Thoracic aorta (tissue), 2 donors: ENCODE measurements around the gene MS4A10. TPM values are rescaled to one million over a fixed set of nuclear protein-coding genes. Genes with fewer than 3 reads are reported as not detected.
A peak's percentile ranks its signal among the peaks of the same experiment; 100 is the strongest.

Source experiments
- ATAC-seq: fragments of 150-250 bp; one replicate; pipeline ENCODE4 v1.8.0; 2017; ENCODE audit warnings: low read depth; ENCODE audit not compliant: insufficient number of reproducible peaks, low FRiP score
- DNase-seq: peaks from one replicate; pipeline ENCODE4 v3.0.0-alpha.2; 2020; ENCODE audit warnings: low spot score
- H3K27ac ChIP-seq, 2 donors: fragments of 200-600 bp; sonication (generic); 1 replicate in 1 of 2; 2 replicates in 1 of 2; pipeline ENCODE4 v1.5.1; 2016; ENCODE audit warnings: mild to moderate bottlenecking in 2 of 2, moderate library complexity in 2 of 2
- H3K27me3 ChIP-seq: fragments of 200-600 bp; sonication (generic); replicated peaks from 2 replicates; pipeline ENCODE4 v1.6.0; 2016; ENCODE audit warnings: mild to moderate bottlenecking; ENCODE audit not compliant: insufficient read depth
- H3K36me3 ChIP-seq: fragments of 200-600 bp; sonication (generic); one replicate; pipeline ENCODE4 v1.5.1; 2016
- H3K4me1 ChIP-seq, 2 donors: fragments of 200-600 bp; sonication (generic); 1 replicate in 1 of 2; 2 replicates in 1 of 2; pipeline versions ENCODE4 v1.5.1 to v1.6.0; 2016; ENCODE audit warnings: low read depth in 2 of 2, mild to moderate bottlenecking in 1 of 2; ENCODE audit not compliant: control insufficient read depth in 1 of 2
- H3K4me3 ChIP-seq: fragments of 200-600 bp; sonication (generic); 2 replicates; pipeline ENCODE4 v1.5.1; 2016; ENCODE audit warnings: mild to moderate bottlenecking
- H3K9me3 ChIP-seq: fragments of 200-600 bp; sonication (generic); 2 replicates; pipeline ENCODE4 v1.5.1; 2016
- total RNA-seq, 2 donors: library from RNA; depleted of rRNA; stranded (reverse); fragments of >200 nt; gene quantifications; one replicate each; pipeline versions ENCODE4 v1.1.0 to v1.2.3, GENCODE V29; 2016
- TF ChIP-seq, protein P1 (sequence below): fragments of 200-600 bp; sonication (generic); IDR thresholded peaks from one replicate; pipeline ENCODE4 v1.5.1; 2019; ENCODE audit warnings: antibody characterized with exemption

MS4A10 gene
- total RNA-seq, 2 donors from 2014 or later, result not detected

DNA sequence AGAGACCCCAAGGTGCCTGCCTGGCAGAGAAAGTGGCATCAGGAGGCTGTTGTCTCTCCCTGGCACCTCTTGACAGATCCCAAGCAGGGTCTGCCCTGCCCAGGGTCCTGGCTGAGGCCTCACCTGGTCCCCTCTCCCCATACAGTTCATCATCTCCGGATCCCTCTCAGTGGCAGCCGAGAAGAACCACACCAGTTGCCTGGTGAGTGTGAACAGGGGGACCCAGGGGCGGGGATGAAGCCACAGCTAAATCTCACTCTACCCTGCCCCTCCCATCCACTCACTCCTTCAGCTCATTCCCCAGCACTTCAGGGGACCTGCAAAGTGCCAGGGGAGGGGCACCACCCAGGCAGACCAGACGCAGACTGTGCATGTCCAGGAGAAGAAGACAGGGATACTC is 14.0 kb upstream of the MS4A10 start:
- H3K27me3 ChIP-seq, result no peaks in the 10 kb centered on the region
- H3K9me3 ChIP-seq, result no peaks in the 10 kb centered on the region
- no peaks in the 10 kb centered on the region for H3K36me3 ChIP-seq
- H3K4me1 ChIP-seq, result peaks cover 0 to 7% of the 10 kb centered on the region in 2 donors
- H3K4me3 ChIP-seq, result no peak overlapping the region
- DNase-seq (no peak), ATAC-seq (no peak)
- no peak overlapping the region for H3K27ac ChIP-seq
- TF ChIP-seq, protein P1, sequence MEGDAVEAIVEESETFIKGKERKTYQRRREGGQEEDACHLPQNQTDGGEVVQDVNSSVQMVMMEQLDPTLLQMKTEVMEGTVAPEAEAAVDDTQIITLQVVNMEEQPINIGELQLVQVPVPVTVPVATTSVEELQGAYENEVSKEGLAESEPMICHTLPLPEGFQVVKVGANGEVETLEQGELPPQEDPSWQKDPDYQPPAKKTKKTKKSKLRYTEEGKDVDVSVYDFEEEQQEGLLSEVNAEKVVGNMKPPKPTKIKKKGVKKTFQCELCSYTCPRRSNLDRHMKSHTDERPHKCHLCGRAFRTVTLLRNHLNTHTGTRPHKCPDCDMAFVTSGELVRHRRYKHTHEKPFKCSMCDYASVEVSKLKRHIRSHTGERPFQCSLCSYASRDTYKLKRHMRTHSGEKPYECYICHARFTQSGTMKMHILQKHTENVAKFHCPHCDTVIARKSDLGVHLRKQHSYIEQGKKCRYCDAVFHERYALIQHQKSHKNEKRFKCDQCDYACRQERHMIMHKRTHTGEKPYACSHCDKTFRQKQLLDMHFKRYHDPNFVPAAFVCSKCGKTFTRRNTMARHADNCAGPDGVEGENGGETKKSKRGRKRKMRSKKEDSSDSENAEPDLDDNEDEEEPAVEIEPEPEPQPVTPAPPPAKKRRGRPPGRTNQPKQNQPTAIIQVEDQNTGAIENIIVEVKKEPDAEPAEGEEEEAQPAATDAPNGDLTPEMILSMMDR, result no peak

DNA sequence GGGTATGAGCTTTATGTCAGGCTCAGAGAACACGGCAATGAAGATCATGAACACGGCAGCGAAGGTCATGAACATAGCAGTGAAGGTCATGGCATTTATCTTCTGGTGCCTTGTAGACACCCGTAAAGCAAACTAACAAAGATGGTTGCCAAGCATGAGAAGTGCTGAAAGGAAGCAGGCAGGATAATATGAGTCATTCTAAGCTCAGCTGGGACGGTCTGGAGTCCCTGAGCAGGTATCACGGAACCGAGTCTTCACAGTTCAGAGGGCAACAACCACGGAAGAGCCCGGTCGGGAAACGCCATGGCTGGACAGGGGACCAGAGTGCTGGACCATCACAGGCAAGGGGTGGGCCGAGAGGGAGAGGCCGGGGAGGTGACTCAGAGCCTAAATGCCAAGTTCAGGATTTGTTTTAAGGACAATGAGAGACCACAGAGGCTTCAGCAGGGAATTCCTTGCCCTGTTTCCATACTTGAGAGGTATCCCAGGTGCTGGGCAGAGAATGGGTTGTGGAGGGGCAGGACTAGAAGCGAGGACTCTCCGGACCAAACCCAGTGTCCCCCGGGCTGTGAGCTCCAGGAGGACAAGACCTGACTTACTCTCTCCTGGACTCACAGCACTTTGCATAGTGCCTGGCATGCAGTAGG is 13.1 kb upstream of the MS4A10 start:
- Histone ChIP-seq H3K27ac (no peak overlapping the region), H3K4me3 (no peak overlapping the region), H3K27me3 (no peaks in the 10 kb centered on the region), H3K9me3 (no peaks in the 10 kb centered on the region), H3K36me3 (no peaks in the 10 kb centered on the region), H3K4me1 (peaks cover 0 to 7% of the 10 kb centered on the region in 2 donors)
- ATAC-seq (no peak), DNase-seq (no peak)
- TF ChIP-seq, protein P1, result no peak

DNA sequence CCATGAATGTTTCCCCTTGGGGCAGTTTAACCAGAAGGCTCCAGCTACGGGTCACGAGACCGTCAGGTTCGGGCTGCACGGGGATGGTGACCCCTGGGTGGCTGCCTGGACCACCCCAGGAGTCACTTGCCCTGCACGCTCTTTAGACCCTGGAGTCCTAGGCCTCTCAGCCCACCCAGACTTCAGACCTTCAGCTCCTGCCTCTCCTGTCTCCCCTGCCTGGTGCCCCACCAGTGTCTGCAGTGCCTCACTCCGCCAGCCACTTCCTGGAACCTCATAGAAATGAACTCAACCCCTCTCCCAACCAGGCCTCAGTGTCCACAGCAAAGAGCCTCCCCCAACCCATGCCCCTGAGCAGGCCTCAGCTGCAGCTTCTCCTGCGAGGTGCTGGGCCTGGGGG is 12.5 kb upstream of the MS4A10 start:
- H3K27ac ChIP-seq, result no peak overlapping the region
- TF ChIP-seq, protein P1, result no peak
- no peaks in the 10 kb centered on the region for H3K36me3 ChIP-seq
- DNase-seq (no peak), ATAC-seq (no peak)
- peaks cover 0 to 7% of the 10 kb centered on the region in 2 donors for H3K4me1 ChIP-seq
- no peaks in the 10 kb centered on the region for H3K27me3 ChIP-seq
- H3K9me3 ChIP-seq, result no peaks in the 10 kb centered on the region
- H3K4me3 ChIP-seq, result no peak overlapping the region

DNA sequence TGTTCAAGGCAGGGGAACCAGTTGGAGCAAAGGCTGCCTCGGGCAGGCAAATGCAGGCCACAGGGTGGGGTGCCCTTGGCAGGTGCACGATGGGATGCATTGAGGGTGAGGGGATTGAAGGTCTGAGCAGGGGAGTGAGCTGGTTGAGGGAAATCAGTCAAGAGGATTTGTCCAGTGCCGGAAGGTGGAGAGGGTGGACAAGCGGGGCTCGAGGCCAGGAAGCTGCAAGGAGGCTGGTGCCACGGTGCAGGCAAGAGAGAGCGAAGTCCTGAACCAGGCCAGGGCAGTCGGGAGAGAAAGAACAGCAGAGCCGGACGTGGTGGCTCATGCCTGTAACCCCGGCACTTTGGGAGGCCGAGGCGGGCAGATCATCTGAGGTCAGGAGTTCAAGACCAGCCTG is 10.4 kb upstream of the MS4A10 start:
- ATAC-seq, result no peak
- no peaks in the 10 kb centered on the region for H3K9me3 ChIP-seq
- H3K27me3 ChIP-seq, result no peaks in the 10 kb centered on the region
- no peak overlapping the region for H3K27ac ChIP-seq
- no peak for DNase-seq
- H3K36me3 ChIP-seq, result no peaks in the 10 kb centered on the region
- TF ChIP-seq, protein P1, result no peak
- H3K4me1 ChIP-seq, result peaks cover 0 to 7% of the 10 kb centered on the region in 2 donors
- no peak overlapping the region for H3K4me3 ChIP-seq

DNA sequence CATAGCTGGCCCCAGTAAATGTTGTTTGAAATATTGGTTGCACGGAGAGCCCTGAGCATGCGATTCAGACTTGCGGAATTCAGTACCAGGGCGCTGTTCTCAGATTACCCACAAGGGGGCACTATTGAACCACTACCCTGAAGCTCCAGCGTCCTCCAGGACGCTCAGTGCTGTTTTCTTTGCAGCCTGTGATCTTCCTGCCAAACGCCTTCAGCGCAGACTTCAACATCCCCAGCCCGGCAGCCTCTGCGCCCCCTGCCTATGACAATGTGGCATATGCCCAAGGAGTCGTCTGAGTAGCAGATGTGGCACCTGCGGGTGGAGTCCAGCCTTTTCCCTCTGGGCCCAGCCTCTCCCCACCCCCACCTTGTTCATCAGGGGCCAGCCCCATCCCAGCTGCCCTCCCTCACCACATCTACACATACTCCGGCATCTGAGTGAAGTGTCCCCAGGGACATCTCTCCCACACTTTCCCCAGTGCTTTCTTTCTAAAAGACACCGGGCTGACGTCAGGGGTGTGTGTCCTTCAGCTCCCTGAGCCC is 9.6 kb upstream of the MS4A10 start:
- H3K27ac ChIP-seq, result no peak overlapping the region
- ATAC-seq (peak; percentile 84), DNase-seq (peak; percentile 59)
- H3K4me3 ChIP-seq, result peak overlapping the region; percentile 13
- H3K4me1 ChIP-seq, result peaks cover 0 to 7% of the 10 kb centered on the region in 2 donors
- H3K9me3 ChIP-seq, result no peaks in the 10 kb centered on the region
- TF ChIP-seq, protein P1, result peak; percentile 87
- H3K36me3 ChIP-seq, result no peaks in the 10 kb centered on the region
- H3K27me3 ChIP-seq, result no peaks in the 10 kb centered on the region
